Ishikawa (cell line): ENCODE data around the gene TBC1D5.

Experiments used
- CEBPB ChIP-seq: IDR thresholded peaks from 2 replicates; pipeline ENCODE4 v1.6.1; 2012
- CREB1 ChIP-seq: IDR thresholded peaks from 2 replicates; pipeline ENCODE4 v1.6.1; 2012; ENCODE audit warnings: low read depth
- EGR1 ChIP-seq: IDR thresholded peaks from 2 replicates; pipeline ENCODE4 v1.6.1; 2012
- EP300 ChIP-seq: IDR thresholded peaks from 2 replicates; pipeline ENCODE4 v1.6.1; 2012; ENCODE audit warnings: borderline replicate concordance
- FOXM1 ChIP-seq: IDR thresholded peaks from 2 replicates; pipeline ENCODE4 v1.6.1; 2012; ENCODE audit warnings: low read depth, borderline replicate concordance
- MAX ChIP-seq: IDR thresholded peaks from 2 replicates; pipeline ENCODE4 v1.6.1; 2012
- NFIC ChIP-seq: IDR thresholded peaks from 2 replicates; pipeline ENCODE4 v1.6.1; 2012
- RAD21 ChIP-seq: IDR thresholded peaks from 2 replicates; pipeline ENCODE4 v1.6.1; 2012; ENCODE audit warnings: low read depth
- REST ChIP-seq: IDR thresholded peaks from 2 replicates; pipeline ENCODE4 v1.6.1; 2012; ENCODE audit warnings: low read depth, mild to moderate bottlenecking
- TAF1 ChIP-seq: IDR thresholded peaks from 2 replicates; pipeline ENCODE4 v1.6.1; 2012; ENCODE audit warnings: low read depth, mild to moderate bottlenecking
- TCF12 ChIP-seq: IDR thresholded peaks from 2 replicates; pipeline ENCODE4 v1.6.1; 2012; ENCODE audit warnings: low read depth
- TEAD4 ChIP-seq: IDR thresholded peaks from 2 replicates; pipeline ENCODE4 v1.6.1; 2012
- USF1 ChIP-seq: IDR thresholded peaks from 2 replicates; pipeline ENCODE4 v1.6.1; 2012
- YY1 ChIP-seq: IDR thresholded peaks from 2 replicates; pipeline ENCODE4 v1.6.1; 2012; ENCODE audit warnings: low read depth
- ZBTB7A ChIP-seq: IDR thresholded peaks from 2 replicates; pipeline ENCODE4 v1.6.1; 2012; ENCODE audit warnings: low read depth

TBC1D5 gene

GRCh38 chr3:17313746-17314145, 428.7 kb downstream of the TBC1D5 start:
- no peak for TF ChIP-seq TAF1
- TF ChIP-seq YY1, result no peak
- no peak for TF ChIP-seq MAX
- no peak for TF ChIP-seq CREB1
- TF ChIP-seq USF1, result no peak
- TF ChIP-seq EP300, result no peak
- no peak for TF ChIP-seq ZBTB7A
- TF ChIP-seq TEAD4, result no peak
- TF ChIP-seq FOXM1, result no peak
- no peak for TF ChIP-seq TCF12
- TF ChIP-seq REST, result no peak
- no peak for TF ChIP-seq CEBPB
- no peak for TF ChIP-seq RAD21
- no peak for TF ChIP-seq NFIC
- no peak for TF ChIP-seq EGR1

- TF ChIP-seq REST, result no peak
Measured at GRCh38 chr3:17310983-17311382, 431.4 kb downstream of the TBC1D5 start.

- TF ChIP-seq TAF1 (no peak), TEAD4 (no peak), RAD21 (no peak), ZBTB7A (no peak), CREB1 (no peak), NFIC (no peak), TCF12 (no peak)
Measured at GRCh38 chr3:17307887-17308286, 434.5 kb downstream of the TBC1D5 start.

- TF ChIP-seq CREB1 (no peak), USF1 (no peak), MAX (no peak), FOXM1 (no peak), RAD21 (peak; percentile 38)
Measured at GRCh38 chr3:17307482-17307881, 434.9 kb downstream of the TBC1D5 start.

- TF ChIP-seq NFIC (no peak), EGR1 (no peak), FOXM1 (no peak), REST (no peak), USF1 (no peak), TAF1 (no peak), ZBTB7A (no peak), CEBPB (no peak), TEAD4 (no peak)
Measured at GRCh38 chr3:17304969-17305368, 437.5 kb downstream of the TBC1D5 start.
